BJ (cell line): ENCODE data around the gene MREG. TPM values are rescaled to one million over a fixed set of nuclear protein-coding genes. Genes with fewer than 3 reads are reported as not detected.

Experiments
- CTCF ChIA-PET: fragments of 350-600 bp; formaldehyde crosslinking; extraction: SDS; loops from one replicate; lab custom pipeline; 2021; ENCODE audit warnings: antibody characterized with exemption, inconsistent platforms; lab: Yijun Ruan, JAX
- POLR2A ChIA-PET: fragments of 300-600 bp; sonication (Branson Sonifier 250); formaldehyde crosslinking; extraction: SDS; loops from one replicate; lab custom pipeline; 2021; ENCODE audit warnings: antibody characterized with exemption; lab: Charles Lee
- DNase-seq: peaks from one replicate; pipeline ENCODE4 v3.0.0-alpha.2; 2011; ENCODE audit warnings: low read depth
- H3K27me3 ChIP-seq: 2 replicates; pipeline ENCODE4 v1.6.0; 2011; ENCODE audit warnings: low read length; ENCODE audit not compliant: control insufficient read depth, insufficient read depth
- H3K36me3 ChIP-seq: 2 replicates; pipeline ENCODE4 v1.5.1; 2011; ENCODE audit warnings: low read length; ENCODE audit not compliant: control insufficient read depth, insufficient read depth
- H3K4me3 ChIP-seq: 2 replicates; pipeline ENCODE4 v1.5.1; 2011; ENCODE audit warnings: low read depth, mild to moderate bottlenecking, control low read depth, low read length
- polyA plus RNA-seq: library from polyadenylated mRNA; depleted of rRNA; stranded (reverse); fragments of >200 nt; gene quantifications from 2 replicates; pipeline ENCODE4 v1.2.3, GENCODE V29; 2011
- TF ChIP-seq, protein P1 (sequence below): IDR thresholded peaks from 2 replicates; pipeline ENCODE4 v1.5.1; 2011; ENCODE audit warnings: low read depth, mild to moderate bottlenecking, control low read depth, inconsistent platforms, low read length, moderate library complexity; ENCODE audit not compliant: insufficient read depth

Gene MREG
- polyA plus RNA-seq, 1 experiment, result 1.1 TPM

- ChIA-PET POLR2A (no interaction called here), CTCF (interaction anchor here (0.8 to 1.5 kb wide), 2 partner anchors 12 to 27 kb away, joined by 3 to 6 read pairs; no protein-coding TSS in a partner anchor)
- no peak for DNase-seq
- Histone ChIP-seq H3K4me3 (no peak overlapping the region), H3K36me3 (no peaks in the 10 kb centered on the region), H3K27me3 (no peaks in the 10 kb centered on the region)
- TF ChIP-seq, protein P1, sequence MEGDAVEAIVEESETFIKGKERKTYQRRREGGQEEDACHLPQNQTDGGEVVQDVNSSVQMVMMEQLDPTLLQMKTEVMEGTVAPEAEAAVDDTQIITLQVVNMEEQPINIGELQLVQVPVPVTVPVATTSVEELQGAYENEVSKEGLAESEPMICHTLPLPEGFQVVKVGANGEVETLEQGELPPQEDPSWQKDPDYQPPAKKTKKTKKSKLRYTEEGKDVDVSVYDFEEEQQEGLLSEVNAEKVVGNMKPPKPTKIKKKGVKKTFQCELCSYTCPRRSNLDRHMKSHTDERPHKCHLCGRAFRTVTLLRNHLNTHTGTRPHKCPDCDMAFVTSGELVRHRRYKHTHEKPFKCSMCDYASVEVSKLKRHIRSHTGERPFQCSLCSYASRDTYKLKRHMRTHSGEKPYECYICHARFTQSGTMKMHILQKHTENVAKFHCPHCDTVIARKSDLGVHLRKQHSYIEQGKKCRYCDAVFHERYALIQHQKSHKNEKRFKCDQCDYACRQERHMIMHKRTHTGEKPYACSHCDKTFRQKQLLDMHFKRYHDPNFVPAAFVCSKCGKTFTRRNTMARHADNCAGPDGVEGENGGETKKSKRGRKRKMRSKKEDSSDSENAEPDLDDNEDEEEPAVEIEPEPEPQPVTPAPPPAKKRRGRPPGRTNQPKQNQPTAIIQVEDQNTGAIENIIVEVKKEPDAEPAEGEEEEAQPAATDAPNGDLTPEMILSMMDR, result no peak
Observed at GRCh38 chr2:215985257-215985656, 28.1 kb downstream of the MREG start.

GRCh38 chr2:215984661-215985060, 28.7 kb downstream of the MREG start:
- ChIA-PET CTCF (interaction anchor here (0.8 kb wide), 2 partner anchors 13 to 150 kb away, joined by 3 read pairs; no protein-coding TSS in a partner anchor), POLR2A (no interaction called here)
- no peak for DNase-seq
- H3K4me3 ChIP-seq, result no peak overlapping the region
- no peaks in the 10 kb centered on the region for H3K27me3 ChIP-seq
- no peaks in the 10 kb centered on the region for H3K36me3 ChIP-seq
- TF ChIP-seq, protein P1, result no peak

- no peaks in the 10 kb centered on the region for H3K36me3 ChIP-seq
- no peak for DNase-seq
- CTCF ChIA-PET, result interaction anchor here (0.8 kb wide), 1 partner anchor 149 kb away, joined by 3 read pairs; no protein-coding TSS in a partner anchor
- H3K4me3 ChIP-seq, result no peak overlapping the region
- TF ChIP-seq, protein P1, result no peak
- POLR2A ChIA-PET, result no interaction called here
- no peaks in the 10 kb centered on the region for H3K27me3 ChIP-seq
Observed at GRCh38 chr2:215983581-215984351, 29.6 kb downstream of the MREG start.

- TF ChIP-seq, protein P1, result no peak
- ChIA-PET CTCF (no interaction called here), POLR2A (no interaction called here)
- no peaks in the 10 kb centered on the region for H3K36me3 ChIP-seq
- no peak overlapping the region for H3K4me3 ChIP-seq
- DNase-seq, result no peak
- H3K27me3 ChIP-seq, result no peaks in the 10 kb centered on the region
Observed at GRCh38 chr2:215982465-215982875, 30.9 kb downstream of the MREG start.

DNA sequence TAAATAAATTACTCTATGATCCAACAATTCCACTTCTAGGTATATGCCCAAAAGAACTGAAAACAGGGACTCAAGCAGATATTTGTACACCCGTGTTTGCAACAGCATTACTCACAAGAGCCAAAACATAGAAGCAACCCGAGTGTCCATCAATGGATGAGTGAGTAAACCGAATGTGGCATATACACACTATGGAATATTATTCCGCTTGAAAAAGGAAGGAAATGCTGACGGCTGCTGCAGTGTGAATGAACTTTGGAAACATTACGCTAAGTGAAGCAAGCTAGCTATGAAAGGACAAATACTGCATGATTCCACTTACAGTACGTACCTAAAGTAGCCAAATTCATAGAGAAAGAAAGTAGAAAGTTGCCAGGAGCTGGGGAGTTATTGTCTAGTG, 32.2 kb downstream of the MREG start:
- TF ChIP-seq, protein P1, result no peak
- DNase-seq, result no peak
- POLR2A ChIA-PET, result no interaction called here
- no peaks in the 10 kb centered on the region for H3K36me3 ChIP-seq
- H3K27me3 ChIP-seq, result no peaks in the 10 kb centered on the region
- H3K4me3 ChIP-seq, result no peak overlapping the region
- CTCF ChIA-PET, result no interaction called here
